H1 (cell line): ENCODE results near the gene CNDP1. TPM values are rescaled to one million over a fixed set of nuclear protein-coding genes. Genes with fewer than 3 reads are reported as not detected.

Experiments
- CTCF ChIA-PET: fragments of 300-600 bp; sonication (Branson Sonifier 250); formaldehyde crosslinking; loops from one replicate; lab custom pipeline; 2021; ENCODE audit not compliant: partially characterized antibody; lab: Charles Lee
- POLR2A ChIA-PET: fragments of 300-600 bp; sonication (Branson Sonifier 250); formaldehyde crosslinking; loops from one replicate; lab custom pipeline; 2021; ENCODE audit warnings: inconsistent platforms; ENCODE audit not compliant: partially characterized antibody; lab: Charles Lee
- DNase-seq, 2 experiments: peaks; one replicate each; pipeline versions ENCODE4 v3.0.0 to v3.0.0-alpha.2; 2010 to 2022; ENCODE audit warnings: low spot score in 2 of 2, low read depth in 1 of 2, mixed read lengths in 1 of 2
- FAIRE-seq: peaks from 2 replicates; lab custom pipeline; 2011; peaks lifted over from hg19 to GRCh38; lab: Jason Lieb, UNC
- H2AFZ ChIP-seq: 2 replicates; pipeline ENCODE4 v1.8.1; 2012; ENCODE audit warnings: low read length, inconsistent platforms
- H2AK5ac ChIP-seq: 2 replicates; pipeline ENCODE4 v1.6.1; 2013; ENCODE audit warnings: low read depth, low read length
- H2BK120ac ChIP-seq: replicated peaks from 2 replicates; pipeline ENCODE3; 2013; ENCODE audit warnings: low read depth, low read length, inconsistent platforms
- H2BK12ac ChIP-seq: 2 replicates; pipeline ENCODE4 v1.6.1; 2013; ENCODE audit warnings: low read depth, low read length
- H2BK15ac ChIP-seq: 2 replicates; pipeline ENCODE4 v1.6.1; 2013; ENCODE audit warnings: low read length
- H2BK20ac ChIP-seq: 2 replicates; pipeline ENCODE4 v1.6.1; 2013; ENCODE audit warnings: low read length
- H2BK5ac ChIP-seq: 2 replicates; pipeline ENCODE4 v1.6.1; 2013; ENCODE audit warnings: low read depth, low read length
- H3K14ac ChIP-seq: 2 replicates; pipeline ENCODE4 v1.6.1; 2013; ENCODE audit warnings: inconsistent platforms; ENCODE audit not compliant: insufficient read length
- H3K18ac ChIP-seq: 2 replicates; pipeline ENCODE4 v1.6.1; 2013; ENCODE audit warnings: low read length; ENCODE audit errors: extremely low read depth
- H3K23ac ChIP-seq: 2 replicates; pipeline ENCODE4 v1.6.1; 2013; ENCODE audit warnings: inconsistent platforms; ENCODE audit not compliant: insufficient read length
- H3K23me2 ChIP-seq: 2 replicates; pipeline ENCODE4 v1.6.1; 2013; ENCODE audit warnings: low read depth, low read length
- H3K27ac ChIP-seq: 2 replicates; pipeline ENCODE4 v1.6.1; 2011; ENCODE audit warnings: low read depth, low read length, inconsistent platforms
- H3K27me3 ChIP-seq, 4 experiments: replicated peaks in 1 of 4; 1 replicate in 1 of 4; 2 replicates in 3 of 4; pipeline versions ENCODE4 v1.6.1 to v1.8.1; 2011 to 2013; ENCODE audit warnings: low read length in 3 of 4, mild to moderate bottlenecking in 3 of 4, inconsistent platforms in 2 of 4, mixed read lengths in 2 of 4, moderate library complexity in 1 of 4; ENCODE audit not compliant: control insufficient read depth in 3 of 4, insufficient read depth in 3 of 4; ENCODE audit errors: extremely low read depth in 1 of 4
- H3K36me3 ChIP-seq, 4 experiments: 2 replicates each; pipeline versions ENCODE4 v1.6.1 to v1.8.1; 2011 to 2013; ENCODE audit warnings: mild to moderate bottlenecking in 4 of 4, low read length in 3 of 4, moderate library complexity in 2 of 4, control low read depth in 1 of 4, inconsistent platforms in 1 of 4; ENCODE audit not compliant: insufficient read depth in 4 of 4, control insufficient read depth in 2 of 4
- H3K4ac ChIP-seq: replicated peaks from 2 replicates; pipeline ENCODE3; 2013; ENCODE audit warnings: low read length, low read depth, mixed read lengths, inconsistent platforms; ENCODE audit not compliant: insufficient read length
- H3K4me1 ChIP-seq, 4 experiments: replicated peaks in 1 of 4; 1 replicate in 1 of 4; 2 replicates in 3 of 4; pipeline versions ENCODE4 v1.6.1 to v1.8.1; 2011 to 2013; ENCODE audit warnings: low read length in 3 of 4, inconsistent platforms in 2 of 4, mixed read lengths in 1 of 4; ENCODE audit not compliant: insufficient read depth in 4 of 4, control insufficient read depth in 3 of 4
- H3K4me2 ChIP-seq, 2 experiments: 2 replicates each; pipeline versions ENCODE4 v1.6.1 to v1.8.1; 2011 to 2013; ENCODE audit warnings: low read depth in 2 of 2, low read length in 2 of 2, control low read depth in 1 of 2, inconsistent platforms in 1 of 2, mild to moderate bottlenecking in 1 of 2; ENCODE audit not compliant: insufficient read depth in 1 of 2
- H3K4me3 ChIP-seq, 4 experiments: fragments of 200-600, 300-600 bp in 1 of 4; sonication (generic), shearing (Covaris generic), sonication (Bioruptor Twin) in 1 of 4; 2 replicates each; pipeline versions ENCODE4 v1.5.1 to v1.8.1; 2011 to 2016; ENCODE audit warnings: low read length in 4 of 4, low read depth in 3 of 4, control low read depth in 2 of 4, inconsistent platforms in 2 of 4, mild to moderate bottlenecking in 2 of 4, mixed read lengths in 1 of 4, moderate library complexity in 1 of 4; ENCODE audit not compliant: insufficient read depth in 2 of 4; ENCODE audit errors: extremely low read depth in 1 of 4
- H3K56ac ChIP-seq: replicated peaks from 2 replicates; pipeline ENCODE3; 2013; ENCODE audit warnings: low read depth, mild to moderate bottlenecking, mixed read lengths, low read length, inconsistent platforms; ENCODE audit not compliant: insufficient read length
- H3K79me1 ChIP-seq: 2 replicates; pipeline ENCODE4 v1.6.1; 2013; ENCODE audit warnings: low read depth, low read length, control low read depth
- H3K79me2 ChIP-seq, 2 experiments: 2 replicates each; pipeline versions ENCODE4 v1.6.1 to v1.8.1; 2012 to 2013; ENCODE audit warnings: low read length in 2 of 2, mild to moderate bottlenecking in 2 of 2, inconsistent platforms in 1 of 2; ENCODE audit not compliant: insufficient read depth in 2 of 2, control insufficient read depth in 1 of 2
- H3K9ac ChIP-seq, 4 experiments: replicated peaks in 1 of 4; 1 replicate in 1 of 4; 2 replicates in 3 of 4; pipeline versions ENCODE4 v1.6.1 to v1.8.1; 2011 to 2013; ENCODE audit warnings: low read depth in 3 of 4, low read length in 3 of 4, control low read depth in 2 of 4, mild to moderate bottlenecking in 2 of 4, moderate library complexity in 2 of 4, inconsistent platforms in 1 of 4; ENCODE audit errors: extremely low read depth in 1 of 4
- H3K9me3 ChIP-seq, 2 experiments: 2 replicates each; pipeline versions ENCODE4 v1.6.1 to v1.8.1; 2012 to 2013; ENCODE audit warnings: mild to moderate bottlenecking in 2 of 2, moderate library complexity in 2 of 2, control low read depth in 1 of 2, inconsistent platforms in 1 of 2, low read depth in 1 of 2, low read length in 1 of 2, mixed read lengths in 1 of 2; ENCODE audit not compliant: insufficient read depth in 2 of 2
- H4K20me1 ChIP-seq, 2 experiments: replicated peaks in 1 of 2; 2 replicates each; pipeline versions ENCODE3 to v1.8.1; 2011 to 2013; ENCODE audit warnings: inconsistent platforms in 2 of 2, low read length in 2 of 2, mild to moderate bottlenecking in 1 of 2; ENCODE audit not compliant: insufficient read depth in 2 of 2, control insufficient read depth in 1 of 2
- H4K5ac ChIP-seq: 2 replicates; pipeline ENCODE4 v1.6.1; 2013; ENCODE audit warnings: low read length, low read depth, mixed read lengths, inconsistent platforms; ENCODE audit not compliant: insufficient read length
- H4K8ac ChIP-seq: 2 replicates; pipeline ENCODE4 v1.8.0; 2013; ENCODE audit warnings: mild to moderate bottlenecking, moderate library complexity, low read length, inconsistent platforms; ENCODE audit not compliant: insufficient read depth; ENCODE audit errors: extremely low read depth
- H4K91ac ChIP-seq: replicated peaks from 2 replicates; pipeline ENCODE3; 2013; ENCODE audit warnings: low read length, mixed read lengths, inconsistent platforms; ENCODE audit not compliant: insufficient read length
- CBX5 ChIP-seq: fragments of 300-800, 300-1000 bp; sonication (generic); IDR thresholded peaks from 2 replicates; pipeline ENCODE4 v1.7.1; 2016; ENCODE audit warnings: antibody characterized with exemption, low read length, low read depth
- TEAD4 ChIP-seq: IDR thresholded peaks from 2 replicates; pipeline ENCODE4 v1.6.1; 2012; ENCODE audit warnings: low read depth, low read length, inconsistent platforms, mixed read lengths
- WGBS, 2 experiments: shearing (Covaris generic) in 1 of 2; methylation state at CpG; one replicate each; pipeline versions ENCODE4 v1.1.6 to v1.1.7; 2013 to 2015; ENCODE audit warnings: low lambda C conversion rate in 2 of 2, mixed read lengths in 2 of 2, inconsistent platforms in 1 of 2, low coverage in 1 of 2, missing lambda C conversion rate in 1 of 2; ENCODE audit not compliant: insufficient replicate concordance in 2 of 2, insufficient coverage in 1 of 2, insufficient read length in 1 of 2; ENCODE audit errors: extremely low coverage in 1 of 2, missing lambda C conversion rate in 1 of 2; 5-methylcytosine and 5-hydroxymethylcytosine counted together
- polyA plus RNA-seq, 7 experiments: library from polyadenylated mRNA; depleted of rRNA in 3 of 7; stranded (reverse) in 5 of 7; unstranded in 2 of 7; fragments of >200 nt in 5 of 7; fragments of 200-250 nt in 2 of 7; gene quantifications; 1 replicate in 5 of 7; 2 replicates in 1 of 7; 4 replicates in 1 of 7; pipeline versions ENCODE4 v1.2.1 to v1.2.3, GENCODE V29; 2011 to 2013; ENCODE audit warnings: missing spikeins in 2 of 7, mixed read lengths in 2 of 7
- total RNA-seq: library from RNA; stranded (reverse); fragmentation: NEBNext Ultra II Directional; extraction: Animal tissue kit (Norgen Biotek cat#: 25700); gene quantifications from 2 replicates; pipeline ENCODE4 v1.2.1, GENCODE V29; 2021
- TF ChIP-seq, protein P1 (sequence below): IDR thresholded peaks from 2 replicates; pipeline ENCODE4 v1.6.1; 2012; ENCODE audit warnings: inconsistent platforms

CNDP1 gene
- total and polyA plus RNA-seq, 2 of the 8 experiments (the other 6 are each of a cell fraction or from before 2014, with no cell fraction given): 0.09 TPM; not detected in 1

DNA sequence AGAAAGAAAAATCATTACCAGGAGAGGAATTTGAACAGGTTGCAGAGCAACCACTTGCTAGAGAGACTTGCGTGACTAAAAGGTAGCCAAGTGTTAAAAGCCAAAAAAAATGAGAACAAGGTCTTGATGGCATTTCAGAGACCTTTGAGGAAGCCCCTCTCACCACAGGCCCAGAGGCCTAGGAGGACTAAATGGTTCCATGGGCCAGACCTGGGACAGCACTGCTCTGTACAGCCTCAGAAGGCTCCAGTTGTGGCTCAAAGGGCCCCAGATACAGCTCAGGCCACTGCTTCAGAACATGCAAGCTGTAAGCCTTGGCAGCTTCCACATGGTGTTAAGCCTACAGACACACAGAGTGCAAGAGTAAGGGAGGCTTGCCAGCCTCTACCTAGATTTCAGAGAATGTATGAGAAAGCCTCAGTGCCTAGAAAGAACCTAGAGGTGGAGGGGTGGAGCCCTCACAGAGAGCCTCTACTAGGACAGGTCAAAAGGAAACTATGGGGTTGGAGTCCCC, 15.3 kb downstream of the CNDP1 start:
- H3K23me2 ChIP-seq: no peaks in the 10 kb centered on the region; the same call in 1 of the 2 replicates
- H3K9ac ChIP-seq: no peak overlapping the region
- no peaks in the 10 kb centered on the region for H3K36me3 ChIP-seq
- CTCF ChIA-PET: interaction anchor here (0.5 to 4.0 kb wide), 4 partner anchors 16 to 197 kb away, joined by 3 to 11 read pairs (median 4); partner anchors contain the start of gene CNDP1
- no peaks in the 10 kb centered on the region for H3K27me3 ChIP-seq
- no peak overlapping the region for H3K4ac ChIP-seq
- H3K4me3 ChIP-seq: no peak overlapping the region
- no peak for DNase-seq
- no peak for FAIRE-seq
- H3K9me3 ChIP-seq: peaks cover 20 to 32% of the 10 kb centered on the region in 2 experiments
- TF ChIP-seq TEAD4 (no peak), CBX5 (0 out of 2 replicates have a peak, but pooled peaks have one; percentile 92)
- TF ChIP-seq, protein P1, sequence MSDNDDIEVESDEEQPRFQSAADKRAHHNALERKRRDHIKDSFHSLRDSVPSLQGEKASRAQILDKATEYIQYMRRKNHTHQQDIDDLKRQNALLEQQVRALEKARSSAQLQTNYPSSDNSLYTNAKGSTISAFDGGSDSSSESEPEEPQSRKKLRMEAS: no peak
- no peaks in the 10 kb centered on the region for H3K79me2 ChIP-seq
- no peak overlapping the region for H2AK5ac ChIP-seq
- H3K27ac ChIP-seq: no peak overlapping the region
- H2BK20ac ChIP-seq: no peak overlapping the region
- no peak overlapping the region for H3K18ac ChIP-seq
- H3K79me1 ChIP-seq: no peaks in the 10 kb centered on the region
- H2BK12ac ChIP-seq: no peak overlapping the region
- peaks cover 0 to 2% of the 10 kb centered on the region in 2 experiments for H4K20me1 ChIP-seq
- H2BK120ac ChIP-seq: no peak overlapping the region
- 91% methylated on average over 1 of the region's 1 CpG; no CpG with 5 or more reads in 1 of the 2 experiments for WGBS, 2 experiments
- no peak overlapping the region for H4K8ac ChIP-seq
- no peak overlapping the region for H3K14ac ChIP-seq
- POLR2A ChIA-PET: no interaction called here
- H4K91ac ChIP-seq: no peak overlapping the region
- H3K4me1 ChIP-seq: no peaks in the 10 kb centered on the region
- no peak overlapping the region for H2BK15ac ChIP-seq
- H3K4me2 ChIP-seq: no peak overlapping the region
- no peak overlapping the region for H2BK5ac ChIP-seq
- no peak overlapping the region for H4K5ac ChIP-seq
- no peak overlapping the region for H3K23ac ChIP-seq
- H3K56ac ChIP-seq: no peak overlapping the region
- no peak overlapping the region for H2AFZ ChIP-seq
